Pancreas (tissue), 10 donors: Measurements from ENCODE around the gene SORCS3. TPM values are rescaled to one million over a fixed set of nuclear protein-coding genes. Genes with fewer than 3 reads are reported as not detected.

Experiments
- ATAC-seq, 4 donors: fragments of 200-7000 bp; cut with Tn5 transposase; one replicate each; pipeline versions ENCODE4 v1.8.0 to v1.9.1; 2020; ENCODE audit warnings: mild to moderate bottlenecking in 4 of 4, moderate library complexity in 4 of 4
- DNase-seq, 6 donors: peaks; one replicate each; pipeline ENCODE4 v3.0.0-alpha.2; 2020
- FAIRE-seq: peaks from 2 replicates; lab custom pipeline; 2012; peaks lifted over from hg19 to GRCh38; lab: Jason Lieb, UNC
- H3K27ac ChIP-seq, 4 donors: fragments of 200-600 bp; sonication (generic); 1 replicate in 3 of 4; 2 replicates in 1 of 4; pipeline versions ENCODE4 v1.5.0 to v1.8.0; 2020
- H3K27me3 ChIP-seq, 4 donors: fragments of 200-600 bp; one replicate each; pipeline ENCODE4 v1.8.0; 2021
- H3K36me3 ChIP-seq, 3 donors: fragments of 200-600 bp; sonication (generic) in 1 of 3; one replicate each; pipeline versions ENCODE4 v1.5.0 to v1.8.0; 2020 to 2021
- H3K4me1 ChIP-seq, 3 donors: fragments of 200-600 bp; one replicate each; pipeline ENCODE4 v1.8.0; 2021
- H3K4me3 ChIP-seq, 4 donors: fragments of 200-600 bp; sonication (generic) in 2 of 4; one replicate each; pipeline versions ENCODE4 v1.5.0 to v1.8.0; 2020 to 2021
- H3K9me3 ChIP-seq, 4 donors: fragments of 200-600 bp; one replicate each; pipeline ENCODE4 v1.8.0; 2021
- CTCF ChIP-seq, 4 donors: fragments of 200-600 bp; sonication (generic) in 3 of 4; IDR thresholded peaks; one replicate each; pipeline versions ENCODE4 v1.5.0 to v1.8.0; 2021; ENCODE audit warnings: antibody characterized with exemption in 4 of 4
- WGBS, 2 donors: extraction: QIAGEN DNeasy Blood & Tissue Kit; methylation state at CpG; one replicate each; pipeline ENCODE4 v1.1.7; 2013; 5-methylcytosine and 5-hydroxymethylcytosine counted together
- intact Hi-C, 3 donors: fragments of 100-400 bp; cut with DNase I; formaldehyde crosslinking; loops; one replicate each; pipeline versions ENCODE4 v1.11.1 to v1.14.2; 2022
- polyA plus RNA-seq, 2 donors: library from polyadenylated mRNA; stranded (reverse); fragments of 200-250 nt; gene quantifications; one replicate each; pipeline ENCODE4 v1.2.3, GENCODE V29; 2013
- total RNA-seq, 6 donors: library from RNA; stranded (reverse); fragmentation: NEBNext Ultra II Directional in 4 of 6; extraction: Animal tissue kit (Norgen Biotek cat#: 25700) in 4 of 6; gene quantifications; one replicate each; pipeline versions ENCODE4 v1.2.1 to v1.2.4, GENCODE V29; 2021 to 2023
- donor health status: healthy with polysubstance abuse.
- donor health status: DM: no; HTN: no; CAD: no; lungs with moderate emphysema.
- donor health status: DM: no; HTN: no; CAD: no.
- donor health status: control.
- donor health status: control.
- donor health status: Bipolar disorder and iron deficiency.
- donor health status: DM: yes; HTN: yes; CAD: no.
- donor health status: DM: no; HTN: no; CAD: no.
- donor health status: DM: no; HTN: no; CAD: no.
- donor health status: DM: yes; HTN: yes; CAD: no.

The SORCS3 gene
- total and polyA plus RNA-seq, 8 donors, result 0.02 TPM; not detected in 7

- no peak for ATAC-seq
- Histone ChIP-seq H3K9me3 (no peaks in the 10 kb centered on the region), H3K4me3 (no peak overlapping the region), H3K4me1 (no peaks in the 10 kb centered on the region), H3K36me3 (no peaks in the 10 kb centered on the region), H3K27me3 (no peaks in the 10 kb centered on the region), H3K27ac (no peak overlapping the region)
- DNase-seq, result no peak
- FAIRE-seq, result no peak
- WGBS, 2 donors, result 25 to 30% methylated on average over 14 of the region's 14 CpGs
- intact Hi-C loops, result no loop called here
- TF ChIP-seq CTCF (IDR thresholded peaks at IDR 0.05), result no peak
Measured at GRCh38 chr10:104735036-104735756, 94.1 kb downstream of the SORCS3 start.

DNA sequence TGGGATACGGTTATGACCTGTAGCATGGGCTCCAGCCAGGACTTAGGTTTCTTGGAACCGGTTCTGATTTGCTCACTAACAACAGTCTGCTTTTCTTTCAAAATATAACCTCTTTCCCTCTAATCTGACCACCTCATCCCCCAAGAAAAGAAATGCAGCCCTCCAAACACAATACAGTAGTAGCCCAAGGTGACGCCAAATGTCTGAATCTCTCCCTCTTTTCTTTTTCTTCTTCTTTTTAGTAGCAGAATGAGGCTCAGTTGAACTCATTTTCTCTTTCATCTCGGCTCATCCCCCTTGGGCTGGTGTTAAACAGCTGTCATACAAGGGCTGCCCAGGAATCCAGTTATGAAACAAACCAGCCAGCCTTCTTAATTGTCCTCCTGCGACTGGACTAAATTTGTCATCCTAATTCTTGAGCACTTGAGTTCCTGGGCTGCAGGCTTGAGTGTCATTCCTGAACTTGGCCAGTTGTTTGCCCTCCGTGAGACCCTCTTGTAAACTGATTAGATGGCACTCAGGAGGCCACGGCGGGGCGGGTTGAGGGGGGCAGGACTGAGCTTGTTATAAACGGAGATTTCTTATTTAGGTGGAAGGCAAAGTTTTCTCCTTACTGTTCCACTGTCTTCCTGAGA is 94.8 kb downstream of the SORCS3 start:
- WGBS, 2 donors, result 42 to 44% methylated on average over 10 of the region's 10 CpGs
- ATAC-seq (no peak), DNase-seq (no peak), FAIRE-seq (no peak)
- Histone ChIP-seq H3K4me3 (no peak overlapping the region), H3K36me3 (no peaks in the 10 kb centered on the region), H3K27ac (no peak overlapping the region), H3K27me3 (no peaks in the 10 kb centered on the region), H3K4me1 (no peaks in the 10 kb centered on the region), H3K9me3 (no peaks in the 10 kb centered on the region)
- no peak for TF ChIP-seq CTCF (IDR thresholded peaks at IDR 0.05)
- intact Hi-C loops, result no loop called here

DNA sequence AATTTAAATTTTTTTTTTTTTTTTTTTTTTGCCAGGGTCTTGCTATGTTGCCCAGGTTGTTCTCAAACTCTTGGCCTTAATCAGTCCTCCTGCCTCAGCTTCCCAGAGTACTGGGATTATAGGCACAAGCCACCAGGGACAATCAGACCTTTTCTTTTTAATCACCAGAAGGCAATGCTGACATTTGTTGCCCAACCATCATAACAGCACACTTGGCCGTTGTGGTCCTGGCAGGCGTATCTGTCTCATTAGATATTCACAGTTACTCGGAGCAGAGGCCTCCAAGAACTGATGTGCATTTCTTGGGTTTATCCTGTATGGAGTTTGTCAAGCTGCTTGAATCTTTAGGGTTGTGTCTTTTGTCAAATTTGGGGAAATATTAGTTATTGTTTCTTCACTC is 100.0 kb downstream of the SORCS3 start:
- no peak overlapping the region for H3K27ac ChIP-seq
- no peaks in the 10 kb centered on the region for H3K4me1 ChIP-seq
- no peaks in the 10 kb centered on the region for H3K9me3 ChIP-seq
- FAIRE-seq (no peak), ATAC-seq (no peak), DNase-seq (no peak)
- H3K27me3 ChIP-seq, result no peaks in the 10 kb centered on the region
- 68% methylated on average over 3 of the region's 3 CpGs for WGBS, 2 donors
- H3K4me3 ChIP-seq, result no peak overlapping the region
- TF ChIP-seq CTCF (IDR thresholded peaks at IDR 0.05), result no peak
- no peaks in the 10 kb centered on the region for H3K36me3 ChIP-seq
- intact Hi-C loops, result no loop called here

DNA sequence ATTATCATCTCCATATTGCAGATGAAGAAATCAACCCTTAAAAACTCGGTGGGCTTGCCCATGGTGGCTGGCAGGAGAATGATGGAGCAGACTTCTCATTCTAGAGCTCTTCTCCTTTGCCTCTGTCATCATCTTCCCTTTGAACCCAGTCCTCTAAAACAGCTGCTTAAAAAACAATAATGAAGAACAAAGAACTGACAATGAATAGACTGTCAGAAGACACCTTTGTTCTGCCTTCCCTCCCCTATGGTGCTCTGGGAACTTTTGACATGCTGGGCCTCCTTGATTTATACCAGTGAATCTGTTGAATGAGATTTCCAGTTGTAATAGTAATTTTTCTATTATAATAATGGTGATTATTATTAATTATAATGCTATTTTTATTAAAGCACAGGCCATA is 103.0 kb downstream of the SORCS3 start:
- Histone ChIP-seq H3K27me3 (no peaks in the 10 kb centered on the region), H3K9me3 (no peaks in the 10 kb centered on the region), H3K4me1 (no peaks in the 10 kb centered on the region), H3K36me3 (no peaks in the 10 kb centered on the region), H3K4me3 (no peak overlapping the region), H3K27ac (no peak overlapping the region)
- 38 to 52% methylated on average over 1 of the region's 1 CpG for WGBS, 2 donors
- intact Hi-C loops, result no loop called here
- FAIRE-seq, result no peak
- no peak for TF ChIP-seq CTCF (IDR thresholded peaks at IDR 0.05)
- no peak for DNase-seq
- ATAC-seq, result no peak

DNA sequence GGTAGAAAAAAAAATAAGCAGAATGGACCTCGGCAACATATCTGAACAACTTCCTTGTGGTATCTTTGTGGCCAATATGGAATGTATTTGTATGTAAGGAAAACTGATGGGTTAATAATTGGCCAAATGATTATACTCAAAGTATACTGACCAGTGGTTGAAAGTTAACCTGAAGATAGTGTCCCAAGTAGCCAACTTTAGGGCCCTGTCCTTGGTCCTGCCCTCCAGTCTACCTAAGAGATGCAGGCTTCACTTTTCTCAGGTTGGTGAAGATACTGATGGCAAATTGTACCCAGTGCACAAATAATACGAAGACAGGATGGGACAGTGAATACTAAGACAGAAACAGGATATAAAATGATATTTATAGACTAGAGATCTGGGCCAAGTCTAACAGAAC is 109.2 kb downstream of the SORCS3 start:
- WGBS, 2 donors, result 21 to 40% methylated on average over 2 of the region's 2 CpGs
- H3K27ac ChIP-seq, result no peak overlapping the region
- no peaks in the 10 kb centered on the region for H3K36me3 ChIP-seq
- H3K4me3 ChIP-seq, result no peak overlapping the region
- H3K27me3 ChIP-seq, result no peaks in the 10 kb centered on the region
- TF ChIP-seq CTCF (IDR thresholded peaks at IDR 0.05), result no peak
- DNase-seq (no peak), FAIRE-seq (no peak), ATAC-seq (no peak)
- H3K4me1 ChIP-seq, result no peaks in the 10 kb centered on the region
- no peaks in the 10 kb centered on the region for H3K9me3 ChIP-seq
- intact Hi-C loops, result no loop called here
